Fibroblast of upper back skin (primary cell): ENCODE measurements around the gene SERPINB3.
"Not testable (repeated sequence)": the region's sequence is repeated elsewhere in the genome, so short reads cannot be mapped to it uniquely, and the experiment has no call there.

Source experiments
- DNase-seq: peaks from one replicate; pipeline ENCODE4 v3.0.0-alpha.2; 2013

SERPINB3 gene

GRCh38 chr18:63661750-63662149 lies at the start of gene SERPINB3:
Gene SERPINB3 (minus strand): TSS chr18:63661893. CDS start chr18:63661216, 677 bp downstream.
- not testable (repeated sequence) for DNase-seq

GRCh38 chr18:63708650-63709049 lies 47.0 kb upstream of the SERPINB3 start:
- peak; percentile 88 for DNase-seq

- DNase-seq = no peak
Observed at GRCh38 chr18:63707816-63708215, 46.1 kb upstream of the SERPINB3 start.

- DNase-seq = no peak
Observed at GRCh38 chr18:63705401-63705800, 43.7 kb upstream of the SERPINB3 start.

GRCh38 chr18:63702660-63703059 lies 41.0 kb upstream of the SERPINB3 start, which contains the start of gene SERPINB11:
Gene SERPINB11 (plus strand): TSS chr18:63702960. CDS start chr18:63710194, 7,234 bp downstream.
- DNase-seq = no peak

- DNase-seq = no peak
Observed at GRCh38 chr18:63701952-63702351, 40.3 kb upstream of the SERPINB3 start.

GRCh38 chr18:63700501-63700900 lies 38.8 kb upstream of the SERPINB3 start:
- DNase-seq = no peak

GRCh38 chr18:63697097-63697660 lies 35.5 kb upstream of the SERPINB3 start:
- DNase-seq = peak; percentile 50

GRCh38 chr18:63689064-63689463 lies 27.4 kb upstream of the SERPINB3 start:
- DNase-seq = no peak

GRCh38 chr18:63686871-63687270 lies 25.2 kb upstream of the SERPINB3 start:
- peak; percentile 41 for DNase-seq

GRCh38 chr18:63684718-63685117 lies 23.0 kb upstream of the SERPINB3 start:
- no peak for DNase-seq

GRCh38 chr18:63683890-63684289 lies 22.2 kb upstream of the SERPINB3 start:
- DNase-seq = no peak

- DNase-seq = peak; percentile 95
Observed at GRCh38 chr18:63683152-63683551, 21.5 kb upstream of the SERPINB3 start.

- DNase-seq = no peak
Observed at GRCh38 chr18:63681449-63682340, 20.0 kb upstream of the SERPINB3 start.

- no peak for DNase-seq
Observed at GRCh38 chr18:63679820-63680606, 18.3 kb upstream of the SERPINB3 start.

GRCh38 chr18:63677500-63678225 lies 16.0 kb upstream of the SERPINB3 start:
- peak; percentile 44 for DNase-seq

GRCh38 chr18:63676526-63677323 lies 15.0 kb upstream of the SERPINB3 start:
- no peak for DNase-seq

GRCh38 chr18:63664571-63664970 lies 2.9 kb upstream of the SERPINB3 start:
- no peak for DNase-seq

GRCh38 chr18:63658920-63659319 lies 2.8 kb downstream of the SERPINB3 start:
- peak; percentile 50 for DNase-seq

- DNase-seq = peak; percentile 77
Observed at GRCh38 chr18:63650271-63650670, 11.4 kb downstream of the SERPINB3 start.

- DNase-seq = peak; percentile 79
Observed at GRCh38 chr18:63648241-63648640, 13.5 kb downstream of the SERPINB3 start.

GRCh38 chr18:63646936-63647335 lies 14.8 kb downstream of the SERPINB3 start:
- peak; percentile 47 for DNase-seq
